ENCODE results near the gene DDX5.

The DDX5 gene

GRCh38 chr17:64448665-64449512 is 57.2 kb downstream of the DDX5 start, which contains the start of gene MILR1:
Gene MILR1, plus strand, starts transcription at chr17:64449115. Its CDS starts 54 bp downstream, at chr17:64449169.
- no peak within 1 kb of the TSS for H3K4me3 ChIP-seq (ENCODE audit: low read depth, low read length)
